Measurements from ENCODE around the gene POU2F1.

POU2F1 gene

DNA sequence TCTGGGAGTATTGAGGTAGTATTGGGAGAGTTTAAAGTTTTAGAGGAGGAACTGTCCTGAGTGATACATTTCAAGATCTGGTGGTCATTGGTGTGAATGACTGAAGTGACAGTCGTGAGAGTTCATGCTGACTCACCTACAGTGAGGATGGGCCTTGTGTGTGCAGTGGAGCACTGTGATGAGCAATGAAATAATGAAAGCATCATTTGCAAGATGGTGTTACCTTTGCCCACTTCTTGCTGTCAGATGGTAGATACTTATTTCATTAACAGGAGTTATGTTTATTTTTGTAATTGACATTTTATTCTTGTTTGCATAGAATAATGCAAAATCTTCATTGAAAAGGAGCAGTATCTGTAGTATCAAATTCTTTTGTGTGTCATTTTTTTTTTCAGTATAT lies 29.0 kb downstream of the POU2F1 start:
- TF ChIP-seq, protein P1, sequence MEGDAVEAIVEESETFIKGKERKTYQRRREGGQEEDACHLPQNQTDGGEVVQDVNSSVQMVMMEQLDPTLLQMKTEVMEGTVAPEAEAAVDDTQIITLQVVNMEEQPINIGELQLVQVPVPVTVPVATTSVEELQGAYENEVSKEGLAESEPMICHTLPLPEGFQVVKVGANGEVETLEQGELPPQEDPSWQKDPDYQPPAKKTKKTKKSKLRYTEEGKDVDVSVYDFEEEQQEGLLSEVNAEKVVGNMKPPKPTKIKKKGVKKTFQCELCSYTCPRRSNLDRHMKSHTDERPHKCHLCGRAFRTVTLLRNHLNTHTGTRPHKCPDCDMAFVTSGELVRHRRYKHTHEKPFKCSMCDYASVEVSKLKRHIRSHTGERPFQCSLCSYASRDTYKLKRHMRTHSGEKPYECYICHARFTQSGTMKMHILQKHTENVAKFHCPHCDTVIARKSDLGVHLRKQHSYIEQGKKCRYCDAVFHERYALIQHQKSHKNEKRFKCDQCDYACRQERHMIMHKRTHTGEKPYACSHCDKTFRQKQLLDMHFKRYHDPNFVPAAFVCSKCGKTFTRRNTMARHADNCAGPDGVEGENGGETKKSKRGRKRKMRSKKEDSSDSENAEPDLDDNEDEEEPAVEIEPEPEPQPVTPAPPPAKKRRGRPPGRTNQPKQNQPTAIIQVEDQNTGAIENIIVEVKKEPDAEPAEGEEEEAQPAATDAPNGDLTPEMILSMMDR (IDR thresholded peaks at IDR 0.05; ENCODE audit: borderline replicate concordance, control extremely low read depth, extremely low read depth, insufficient read depth, missing control alignments) = no peak
- no peak for DNase-seq (ENCODE audit: low spot score)
- in situ Hi-C loops (cut with MboI; ENCODE audit: low sequenced_read_pairs, unreplicated experiment) = loop anchor here (25.0 kb wide), 1 partner anchor 288 kb away; no protein-coding TSS in a partner anchor

DNA sequence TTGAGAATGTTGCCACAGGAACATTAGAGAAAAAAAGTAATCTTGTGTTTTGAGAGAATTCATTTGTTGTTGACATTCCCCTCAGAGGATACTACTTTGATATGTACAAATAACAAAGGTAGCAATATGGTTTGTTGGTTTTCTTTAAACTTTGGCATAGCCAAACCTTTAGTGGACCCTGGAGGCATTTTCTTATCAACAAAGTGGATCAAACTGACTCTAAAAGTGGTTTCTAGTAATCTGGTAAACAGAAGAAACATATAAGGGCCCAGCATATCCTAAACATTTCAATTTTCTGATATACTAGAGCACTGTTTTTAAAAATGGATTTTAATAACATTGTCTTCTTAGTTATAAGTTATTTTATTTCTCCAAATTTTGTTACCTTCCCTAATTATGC lies 29.8 kb downstream of the POU2F1 start:
- TF ChIP-seq, protein P1 (IDR thresholded peaks at IDR 0.05; ENCODE audit: borderline replicate concordance, control extremely low read depth, extremely low read depth, insufficient read depth, missing control alignments) = no peak
- in situ Hi-C loops (cut with MboI; ENCODE audit: low sequenced_read_pairs, unreplicated experiment) = loop anchor here (25.0 kb wide), 1 partner anchor 287 kb away; no protein-coding TSS in a partner anchor

DNA sequence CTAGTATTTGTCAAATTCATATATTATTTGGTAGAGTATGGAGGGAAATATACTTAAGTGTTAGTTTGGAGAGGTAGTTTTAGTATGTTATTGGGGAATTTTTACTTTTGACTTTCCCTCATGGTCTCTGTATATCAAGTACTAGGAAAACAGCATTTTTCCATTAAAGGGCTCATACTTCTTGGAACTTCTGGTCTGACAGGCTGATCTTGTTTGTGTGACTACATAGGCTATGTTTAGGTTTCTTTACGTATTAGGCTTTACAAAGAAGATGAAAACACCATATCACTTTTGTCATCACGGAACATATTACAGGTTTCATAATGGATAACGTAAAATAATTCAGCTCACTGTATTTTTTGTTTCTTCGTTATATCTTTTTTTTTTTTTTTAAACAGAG lies 30.8 kb downstream of the POU2F1 start:
- no peak for DNase-seq (ENCODE audit: low spot score)
- in situ Hi-C loops (cut with MboI; ENCODE audit: low sequenced_read_pairs, unreplicated experiment) = loop anchor here (25.0 kb wide), 1 partner anchor 286 kb away; no protein-coding TSS in a partner anchor
- TF ChIP-seq, protein P1 (IDR thresholded peaks at IDR 0.05; ENCODE audit: borderline replicate concordance, control extremely low read depth, extremely low read depth, insufficient read depth, missing control alignments) = no peak

More for the DNA sequence above, 29.8 kb downstream of the POU2F1 start:
- DNase-seq (ENCODE audit: low spot score) = no peak

DNA sequence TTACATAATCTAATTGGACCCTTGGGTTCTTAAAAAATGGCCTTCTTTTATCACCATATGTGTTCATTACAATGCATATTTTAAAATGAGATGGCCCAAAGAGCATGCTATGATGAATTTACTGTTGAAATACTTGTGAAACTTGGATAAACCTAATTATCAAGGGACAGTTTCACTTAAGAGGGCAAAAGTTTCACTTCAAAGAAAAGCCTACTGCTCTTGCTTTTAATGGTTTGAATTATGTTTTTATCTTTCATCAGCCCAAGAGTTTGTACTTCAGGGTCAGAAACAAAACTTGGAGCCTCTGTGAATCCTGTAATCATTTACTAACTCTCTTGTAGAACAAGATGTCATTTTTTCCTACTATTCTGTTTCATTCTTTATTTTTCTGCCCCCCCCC lies 32.3 kb downstream of the POU2F1 start:
- no peak for DNase-seq (ENCODE audit: low spot score)
- TF ChIP-seq, protein P1 (IDR thresholded peaks at IDR 0.05; ENCODE audit: borderline replicate concordance, control extremely low read depth, extremely low read depth, insufficient read depth, missing control alignments) = no peak
- in situ Hi-C loops (cut with MboI; ENCODE audit: low sequenced_read_pairs, unreplicated experiment) = loop anchor here (25.0 kb wide), 1 partner anchor 284 kb away; no protein-coding TSS in a partner anchor

DNA sequence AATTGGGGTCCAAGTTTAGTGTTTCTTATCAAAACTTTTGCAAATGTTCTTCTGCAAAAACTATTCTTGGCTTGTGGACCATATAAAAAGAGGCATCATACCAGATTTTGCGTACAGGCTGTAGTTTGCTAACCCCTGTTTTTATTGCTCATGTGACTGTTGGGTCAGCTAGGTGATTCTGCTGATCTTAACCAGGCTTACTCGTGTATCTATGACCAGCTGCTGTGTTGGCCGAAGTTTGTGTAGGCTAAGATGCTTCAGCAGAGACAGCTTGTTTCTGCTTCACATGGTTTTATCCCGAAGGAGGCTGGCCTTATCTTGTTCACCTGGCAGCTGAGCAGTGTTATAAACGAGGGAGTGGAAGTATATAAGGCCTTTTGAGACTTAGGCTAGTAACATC lies 38.2 kb downstream of the POU2F1 start:
- TF ChIP-seq, protein P1 (IDR thresholded peaks at IDR 0.05; ENCODE audit: borderline replicate concordance, control extremely low read depth, extremely low read depth, insufficient read depth, missing control alignments) = no peak
- in situ Hi-C loops (cut with MboI; ENCODE audit: low sequenced_read_pairs, unreplicated experiment) = loop anchor here (25.0 kb wide), 1 partner anchor 278 kb away; no protein-coding TSS in a partner anchor
- no peak for DNase-seq (ENCODE audit: low spot score)

DNA sequence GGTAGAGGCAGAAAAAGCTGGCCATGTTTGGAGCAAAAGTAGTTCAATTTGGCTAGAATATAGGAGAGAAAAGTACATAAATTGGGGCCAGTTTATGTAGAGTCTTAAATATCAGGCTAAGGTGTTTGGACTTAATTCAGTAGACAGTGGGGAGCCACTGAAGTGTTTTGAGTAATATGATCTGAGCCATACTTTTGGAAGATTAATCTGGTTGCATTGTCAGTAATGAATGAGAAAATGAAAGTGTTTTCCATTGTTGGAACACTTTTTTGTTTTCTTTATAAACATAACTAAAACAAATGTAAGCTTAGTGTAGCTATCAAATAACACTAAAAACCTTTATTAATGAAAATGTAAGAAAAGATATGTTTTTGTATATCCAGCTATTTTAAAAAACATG lies 42.1 kb downstream of the POU2F1 start:
- DNase-seq (ENCODE audit: low spot score) = no peak
- in situ Hi-C loops (cut with MboI; ENCODE audit: low sequenced_read_pairs, unreplicated experiment) = loop anchor here (10.0 to 25.0 kb wide), 2 partner anchors 182 to 274 kb away; no protein-coding TSS in a partner anchor
- TF ChIP-seq, protein P1 (IDR thresholded peaks at IDR 0.05; ENCODE audit: borderline replicate concordance, control extremely low read depth, extremely low read depth, insufficient read depth, missing control alignments) = no peak
